ENCODE results near the gene TIGD4.

GRCh38 chr4:152779513-152780266 lies at the start of gene TIGD4, which contains the start of gene ARFIP1:
- TF ChIP-seq CTCF (IDR thresholded peaks at IDR 0.05) (peak in 3 of 4 experiments; percentile 14 to 36 (median 28)), POLR2A (IDR thresholded peaks at IDR 0.05) (peak; percentile 69)
